Naive thymus-derived CD4-positive, alpha-beta T cell (primary cell): ENCODE measurements around the gene CNTRL. TPM values are rescaled to one million over a fixed set of nuclear protein-coding genes. Genes with fewer than 3 reads are reported as not detected.

Source experiments
- ATAC-seq: fragments of 150-1000 bp; cut with Tn5 transposase; 2 replicates; pipeline ENCODE4 v1.10.0; 2021; ENCODE audit warnings: mild to moderate bottlenecking, moderate library complexity
- CTCF ChIA-PET: fragments of 350-600 bp; sonication (Branson Sonifier 250); formaldehyde crosslinking; loops from one replicate; lab custom pipeline; 2021; ENCODE audit warnings: antibody characterized with exemption; lab: Charles Lee
- POLR2A ChIA-PET: fragments of 350-600 bp; sonication (Branson Sonifier 250); formaldehyde crosslinking; loops from one replicate; lab custom pipeline; 2021; ENCODE audit warnings: antibody characterized with exemption, inconsistent platforms; lab: Charles Lee
- DNase-seq, 9 donors: peaks; one replicate each; pipeline versions ENCODE4 v3.0.0 to v3.0.0-alpha.2; 2020 to 2022; ENCODE audit warnings: mixed read lengths in 1 of 9
- H3K27ac ChIP-seq: one replicate; pipeline ENCODE4 v1.7.0; 2013; ENCODE audit warnings: mild to moderate bottlenecking, low read depth, low read length, moderate library complexity
- H3K27me3 ChIP-seq, 2 donors: one replicate each; pipeline ENCODE4 v1.7.0; 2013; ENCODE audit warnings: low read length in 2 of 2, mild to moderate bottlenecking in 2 of 2, moderate library complexity in 2 of 2; ENCODE audit not compliant: control insufficient read depth in 2 of 2, insufficient read depth in 2 of 2
- H3K36me3 ChIP-seq, 3 experiments: 1 replicate in 2 of 3; 2 replicates in 1 of 3; pipeline ENCODE4 v1.7.0; 2013; ENCODE audit warnings: low read length in 3 of 3, mild to moderate bottlenecking in 3 of 3, moderate library complexity in 1 of 3; ENCODE audit not compliant: insufficient read depth in 3 of 3, control insufficient read depth in 2 of 3
- H3K4me1 ChIP-seq, 2 donors: one replicate each; pipeline ENCODE4 v1.7.0; 2013; ENCODE audit warnings: low read length in 2 of 2, mild to moderate bottlenecking in 2 of 2, moderate library complexity in 1 of 2; ENCODE audit not compliant: control insufficient read depth in 2 of 2, insufficient read depth in 2 of 2
- H3K4me3 ChIP-seq: 2 replicates; pipeline ENCODE4 v1.7.0; 2013; ENCODE audit warnings: mild to moderate bottlenecking, low read length
- H3K9me3 ChIP-seq, 3 experiments: 1 replicate in 2 of 3; 2 replicates in 1 of 3; pipeline ENCODE4 v1.7.0; 2013; ENCODE audit warnings: low read length in 3 of 3; ENCODE audit not compliant: control insufficient read depth in 2 of 3
- H3K27ac Mint-ChIP-seq, 9 donors: one replicate each; pipeline ENCODE4 v1.8.0; 2020 to 2022; ENCODE audit warnings: mixed read lengths in 9 of 9, mild to moderate bottlenecking in 8 of 9, moderate library complexity in 5 of 9, inconsistent platforms in 2 of 9
- H3K27me3 Mint-ChIP-seq, 5 donors: one replicate each; pipeline ENCODE4 v1.8.0; 2021 to 2022; ENCODE audit warnings: mixed read lengths in 5 of 5, mild to moderate bottlenecking in 1 of 5
- H3K36me3 Mint-ChIP-seq, 5 donors: one replicate each; pipeline ENCODE4 v1.8.0; 2020 to 2022; ENCODE audit warnings: mixed read lengths in 5 of 5, mild to moderate bottlenecking in 3 of 5, inconsistent platforms in 1 of 5
- H3K4me1 Mint-ChIP-seq, 7 donors: one replicate each; pipeline ENCODE4 v1.8.0; 2020 to 2022; ENCODE audit warnings: mixed read lengths in 7 of 7, mild to moderate bottlenecking in 3 of 7, inconsistent platforms in 1 of 7
- H3K4me3 Mint-ChIP-seq, 10 donors: one replicate each; pipeline ENCODE4 v1.8.0; 2020 to 2022; ENCODE audit warnings: mild to moderate bottlenecking in 10 of 10, mixed read lengths in 10 of 10, moderate library complexity in 6 of 10, inconsistent platforms in 2 of 10
- H3K9me3 Mint-ChIP-seq, 11 donors: one replicate each; pipeline ENCODE4 v1.8.0; 2020 to 2022; ENCODE audit warnings: mixed read lengths in 11 of 11, mild to moderate bottlenecking in 4 of 11, inconsistent platforms in 1 of 11, moderate library complexity in 1 of 11
- intact Hi-C, 2 donors: fragments of 100-400 bp; cut with micrococcal nuclease; formaldehyde crosslinking; loops; one replicate each; pipeline ENCODE4 v1.15.1; 2023
- polyA plus RNA-seq, 2 donors: library from polyadenylated mRNA; unstranded; fragments of 300-500 nt; fragmentation: Illumina TruSeq; gene quantifications; one replicate each; pipeline ENCODE4 v1.2.3, GENCODE V29; 2021
- total RNA-seq, 6 experiments: library from RNA in 5 of 6; stranded (reverse) in 5 of 6; gene quantifications; 1 replicate in 5 of 6; 2 replicates in 1 of 6; pipeline ENCODE4 v1.2.3 and lab custom pipeline; 2021 to 2026

The CNTRL gene
- total and polyA plus RNA-seq, 7 experiments from 2014 or later, result 14.4 to 131 (median 81.6) TPM

- Mint-ChIP-seq H3K4me1 (peaks cover 14 to 51% (median 43%) of the 10 kb centered on the region in 7 donors), H3K27ac (peak overlapping the region in 7 of 9 donors; percentile 0 to 82 (median 51)), H3K9me3 (peaks cover 0 to 2% (median 0%) of the 10 kb centered on the region in 11 donors), H3K4me3 (no peak overlapping the region), H3K27me3 (no peaks in the 10 kb centered on the region), H3K36me3 (peaks cover 34 to 58% (median 52%) of the 10 kb centered on the region in 5 donors)
- ChIA-PET CTCF (no interaction called here), POLR2A (interaction anchor here (1.1 to 1.7 kb wide), 3 partner anchors 21 to 33 kb away, joined by 3 to 5 read pairs (median 4); no protein-coding TSS in a partner anchor)
- H3K36me3 ChIP-seq, result peaks cover 13 to 69% (median 22%) of the 10 kb centered on the region in 3 experiments
- no peak overlapping the region for H3K27ac ChIP-seq
- no peak for DNase-seq
- H3K4me3 ChIP-seq, result no peak overlapping the region
- ATAC-seq, result no peak
- H3K27me3 ChIP-seq, result no peaks in the 10 kb centered on the region
- H3K4me1 ChIP-seq, result peaks cover 5 to 8% of the 10 kb centered on the region in 2 donors
- H3K9me3 ChIP-seq, result no peaks in the 10 kb centered on the region
- intact Hi-C loops, result loop anchor here in 1 of 2 donors (5.0 kb wide), 1 partner anchor 46 kb away; no protein-coding TSS in a partner anchor
Observed at GRCh38 chr9:121153642-121154041, 78.9 kb downstream of the CNTRL start.

DNA sequence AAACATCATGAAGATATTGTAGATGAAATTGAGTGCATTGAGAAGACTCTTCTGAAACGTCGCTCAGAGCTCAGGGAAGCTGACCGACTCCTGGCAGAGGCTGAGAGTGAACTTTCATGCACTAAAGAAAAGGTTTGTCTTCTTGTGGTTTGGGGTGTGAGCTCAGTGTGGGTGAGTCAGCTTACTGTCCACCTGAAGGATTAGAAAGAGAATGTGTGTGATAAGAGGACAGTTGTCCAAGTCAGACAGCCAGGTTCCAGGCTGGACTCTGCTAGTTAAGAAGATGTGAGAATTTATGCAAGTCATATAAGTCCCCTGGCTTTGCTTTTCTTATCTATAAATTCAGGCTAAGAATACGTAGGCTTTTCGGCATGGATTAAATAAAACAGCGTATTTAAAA lies 80.0 kb downstream of the CNTRL start:
- no peaks in the 10 kb centered on the region for H3K9me3 ChIP-seq
- H3K27me3 ChIP-seq, result no peaks in the 10 kb centered on the region
- Mint-ChIP-seq H3K27me3 (no peaks in the 10 kb centered on the region), H3K4me3 (no peak overlapping the region), H3K9me3 (peaks cover 0 to 2% (median 0%) of the 10 kb centered on the region in 11 donors), H3K4me1 (peaks cover 12 to 61% (median 43%) of the 10 kb centered on the region in 7 donors), H3K36me3 (peaks cover 35 to 62% (median 57%) of the 10 kb centered on the region in 5 donors), H3K27ac (peak overlapping the region in 6 of 9 donors; percentile 45 to 85 (median 74))
- DNase-seq (no peak), ATAC-seq (no peak)
- no peak overlapping the region for H3K4me3 ChIP-seq
- intact Hi-C loops, result loop anchor here (5.0 kb wide), 2 partner anchors 32 to 47 kb away; no protein-coding TSS in a partner anchor
- H3K4me1 ChIP-seq, result peaks cover 5 to 8% of the 10 kb centered on the region in 2 donors
- ChIA-PET CTCF (no interaction called here), POLR2A (interaction anchor here (0.6 kb wide), 1 partner anchor 22 kb away, joined by 4 read pairs; no protein-coding TSS in a partner anchor)
- peaks cover 18 to 72% (median 22%) of the 10 kb centered on the region in 3 experiments for H3K36me3 ChIP-seq
- no peak overlapping the region for H3K27ac ChIP-seq

DNA sequence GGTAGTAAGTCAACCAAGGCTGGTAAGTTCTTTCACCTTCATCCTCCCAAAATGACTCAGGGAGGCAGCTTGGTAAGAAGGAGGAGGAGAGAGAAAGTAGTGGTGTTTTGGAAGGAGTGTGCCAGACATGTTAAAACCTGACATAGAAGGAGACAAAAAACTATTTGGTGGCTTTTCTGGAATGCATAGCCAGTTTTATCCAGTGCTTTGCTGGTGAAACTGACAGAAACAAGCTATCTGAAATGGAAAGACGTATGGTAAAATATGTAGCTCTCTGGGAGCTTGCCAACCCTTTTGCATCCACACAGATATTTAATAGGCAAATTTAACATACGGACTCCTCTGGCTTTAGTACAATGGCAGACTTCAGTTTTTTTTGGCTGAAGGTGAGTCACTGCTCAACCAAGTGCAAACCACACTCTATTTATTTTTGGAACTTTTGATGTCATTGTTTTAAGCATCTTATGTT lies 81.5 kb downstream of the CNTRL start:
- ChIA-PET CTCF (no interaction called here), POLR2A (no interaction called here)
- no peak for DNase-seq
- Mint-ChIP-seq H3K9me3 (peaks cover 0 to 2% (median 0%) of the 10 kb centered on the region in 11 donors), H3K36me3 (peaks cover 35 to 65% (median 56%) of the 10 kb centered on the region in 5 donors), H3K27me3 (no peaks in the 10 kb centered on the region), H3K4me3 (peak overlapping the region in 2 of 10 donors; percentile 14 to 46), H3K27ac (peak overlapping the region in 8 of 9 donors; percentile 29 to 90 (median 72)), H3K4me1 (peaks cover 14 to 56% (median 45%) of the 10 kb centered on the region in 7 donors)
- intact Hi-C loops, result loop anchor here (1.0 to 5.0 kb wide), 4 partner anchors 17 to 35 kb away; no protein-coding TSS in a partner anchor
- Histone ChIP-seq H3K36me3 (peaks cover 19 to 71% (median 31%) of the 10 kb centered on the region in 3 experiments), H3K4me3 (no peak overlapping the region), H3K27me3 (no peaks in the 10 kb centered on the region), H3K4me1 (peaks cover 5 to 8% of the 10 kb centered on the region in 2 donors), H3K9me3 (no peaks in the 10 kb centered on the region), H3K27ac (no peak overlapping the region)
- peak; percentile 59 for ATAC-seq

- ATAC-seq (no peak), DNase-seq (no peak)
- Histone ChIP-seq H3K27me3 (no peaks in the 10 kb centered on the region), H3K36me3 (peaks cover 28 to 77% (median 37%) of the 10 kb centered on the region in 3 experiments), H3K4me3 (no peak overlapping the region), H3K4me1 (peaks cover 4 to 5% of the 10 kb centered on the region in 2 donors), H3K27ac (no peak overlapping the region), H3K9me3 (no peaks in the 10 kb centered on the region)
- H3K4me3 Mint-ChIP-seq, result no peak overlapping the region
- intact Hi-C loops, result loop anchor here (2.0 to 5.0 kb wide), 3 partner anchors 15 to 36 kb away; no protein-coding TSS in a partner anchor
- peak overlapping the region in 5 of 9 donors; percentile 29 to 84 (median 40) for H3K27ac Mint-ChIP-seq
- ChIA-PET CTCF (interaction anchor here (0.8 to 1.2 kb wide), 2 partner anchors 11 to 13 kb away, joined by 3 to 5 read pairs; no protein-coding TSS in a partner anchor), POLR2A (interaction anchor here (0.6 to 1.2 kb wide), 4 partner anchors 8 to 373 kb away, joined by 3 to 6 read pairs (median 3); no protein-coding TSS in a partner anchor)
- H3K36me3 Mint-ChIP-seq, result peaks cover 32 to 59% (median 47%) of the 10 kb centered on the region in 5 donors
- peaks cover 0 to 2% (median 0%) of the 10 kb centered on the region in 11 donors for H3K9me3 Mint-ChIP-seq
- H3K27me3 Mint-ChIP-seq, result no peaks in the 10 kb centered on the region
- H3K4me1 Mint-ChIP-seq, result peaks cover 6 to 45% (median 36%) of the 10 kb centered on the region in 7 donors
Observed at GRCh38 chr9:121157939-121158338, 83.2 kb downstream of the CNTRL start.

- ChIA-PET CTCF (interaction anchor here (0.6 to 1.2 kb wide), 2 partner anchors 22 to 537 kb away, joined by 3 to 5 read pairs; no protein-coding TSS in a partner anchor), POLR2A (interaction anchor here (0.7 to 1.5 kb wide), 2 partner anchors 10 to 86 kb away, joined by 3 to 6 read pairs; no protein-coding TSS in a partner anchor)
- no peaks in the 10 kb centered on the region for H3K27me3 Mint-ChIP-seq
- Histone ChIP-seq H3K27me3 (no peaks in the 10 kb centered on the region), H3K27ac (peak overlapping the region; percentile 1), H3K4me3 (no peak overlapping the region), H3K9me3 (no peaks in the 10 kb centered on the region), H3K4me1 (peaks cover 4 to 5% of the 10 kb centered on the region in 2 donors), H3K36me3 (peaks cover 24 to 69% (median 41%) of the 10 kb centered on the region in 3 experiments)
- no peak overlapping the region for H3K4me3 Mint-ChIP-seq
- peak overlapping the region; percentile 27 to 89 (median 76) for H3K27ac Mint-ChIP-seq
- intact Hi-C loops, result loop anchor here in 1 of 2 donors (2.0 kb wide), 1 partner anchor 13 kb away; no protein-coding TSS in a partner anchor
- DNase-seq, result no peak
- peaks cover 0 to 2% (median 0%) of the 10 kb centered on the region in 11 donors for H3K9me3 Mint-ChIP-seq
- H3K4me1 Mint-ChIP-seq, result peaks cover 6 to 43% (median 24%) of the 10 kb centered on the region in 7 donors
- ATAC-seq, result no peak
- peaks cover 20 to 61% (median 47%) of the 10 kb centered on the region in 5 donors for H3K36me3 Mint-ChIP-seq
Observed at GRCh38 chr9:121160025-121160424, 85.3 kb downstream of the CNTRL start.

- H3K4me3 Mint-ChIP-seq, result peak overlapping the region in 4 of 10 donors; percentile 22 to 60 (median 46)
- H3K36me3 Mint-ChIP-seq, result peaks cover 0 to 66% (median 40%) of the 10 kb centered on the region in 5 donors
- H3K4me3 ChIP-seq, result no peak overlapping the region
- DNase-seq (no peak), ATAC-seq (no peak)
- H3K27ac ChIP-seq, result peak overlapping the region; percentile 67
- intact Hi-C loops, result loop anchor here (2.0 to 5.0 kb wide), 3 partner anchors 34 to 61 kb away; partner anchors contain the start of gene RAB14 (in 1 of the 2)
- peaks cover 0 to 23% of the 10 kb centered on the region in 2 donors for H3K4me1 ChIP-seq
- no peaks in the 10 kb centered on the region for H3K27me3 ChIP-seq
- peak overlapping the region; percentile 42 to 94 (median 84) for H3K27ac Mint-ChIP-seq
- peaks cover 13 to 85% (median 35%) of the 10 kb centered on the region in 3 experiments for H3K36me3 ChIP-seq
- H3K4me1 Mint-ChIP-seq, result peaks cover 10 to 30% (median 25%) of the 10 kb centered on the region in 7 donors
- H3K9me3 ChIP-seq, result no peaks in the 10 kb centered on the region
- CTCF ChIA-PET, result interaction anchor here (0.6 to 2.6 kb wide), 5 partner anchors 35 to 469 kb away, joined by 3 to 11 read pairs (median 5); no protein-coding TSS in a partner anchor
- H3K9me3 Mint-ChIP-seq, result no peaks in the 10 kb centered on the region
- no peaks in the 10 kb centered on the region for H3K27me3 Mint-ChIP-seq
- POLR2A ChIA-PET, result interaction anchor here (2.4 to 2.6 kb wide), 2 partner anchors 33 to 47 kb away, joined by 9 read pairs; partner anchors contain the start of gene RAB14
Observed at GRCh38 chr9:121168052-121168451, 93.3 kb downstream of the CNTRL start.
